SK-N-SH (cell line): ENCODE results near the gene LRRC27. TPM values are rescaled to one million over a fixed set of nuclear protein-coding genes. Genes with fewer than 3 reads are reported as not detected.

ENCODE experiments used
- CTCF ChIA-PET: fragments of 300-600, 350-600 bp; formaldehyde crosslinking; extraction: SDS; loops from one replicate; lab custom pipeline; 2021; lab: Yijun Ruan, JAX
- POLR2A ChIA-PET: fragments of 350-600 bp; sonication (Branson Sonifier 250); formaldehyde crosslinking; extraction: SDS; loops from one replicate; lab custom pipeline; 2020; ENCODE audit warnings: antibody characterized with exemption, inconsistent platforms; lab: Yijun Ruan, JAX
- DNase-seq: peaks from one replicate; pipeline ENCODE4 v3.0.0; 2012
- H2AFZ ChIP-seq: fragments of 200-600 bp; sonication (generic); 2 replicates; pipeline ENCODE4 v1.8.1; 2016; ENCODE audit warnings: antibody characterized with exemption, mild to moderate bottlenecking, low read depth
- H3F3A ChIP-seq: fragments of 200-600 bp; sonication (generic); replicated peaks from 2 replicates; pipeline ENCODE3; 2016; ENCODE audit warnings: antibody characterized with exemption, mild to moderate bottlenecking; ENCODE audit not compliant: insufficient read depth
- H3K27ac ChIP-seq, 2 experiments: fragments of 200-500 bp in 1 of 2; fragments of 200-600 bp in 1 of 2; sonication (Bioruptor generic) in 1 of 2; sonication (generic), shearing (Covaris generic) in 1 of 2; 2 replicates each; pipeline versions ENCODE4 v1.5.1 to v1.6.1; 2014 to 2016; ENCODE audit warnings: low read depth in 2 of 2, inconsistent platforms in 1 of 2, low read length in 1 of 2, mild to moderate bottlenecking in 1 of 2, mixed read lengths in 1 of 2
- H3K27me3 ChIP-seq: fragments of 200-600 bp; sonication (generic), shearing (Covaris generic); 2 replicates; pipeline ENCODE4 v1.6.1; 2016; ENCODE audit warnings: mixed run types; ENCODE audit not compliant: insufficient read depth
- H3K36me3 ChIP-seq, 2 experiments: fragments of 200-500 bp in 1 of 2; fragments of 200-600 bp in 1 of 2; sonication (Bioruptor generic) in 1 of 2; sonication (generic) in 1 of 2; replicated peaks in 1 of 2; 2 replicates each; pipeline versions ENCODE3 to v1.5.1; 2014 to 2016; ENCODE audit warnings: low read length in 1 of 2, mild to moderate bottlenecking in 1 of 2; ENCODE audit not compliant: insufficient read depth in 2 of 2, control insufficient read depth in 1 of 2
- H3K4me1 ChIP-seq, 2 experiments: fragments of 200-500 bp in 1 of 2; fragments of 200-600 bp in 1 of 2; sonication (Bioruptor generic) in 1 of 2; sonication (generic), shearing (Covaris generic) in 1 of 2; 2 replicates each; pipeline versions ENCODE4 v1.5.1 to v1.6.1; 2014 to 2016; ENCODE audit warnings: low read depth in 1 of 2, low read length in 1 of 2, mixed run types in 1 of 2; ENCODE audit not compliant: insufficient read depth in 2 of 2, control insufficient read depth in 1 of 2
- H3K4me2 ChIP-seq: fragments of 200-600 bp; sonication (generic), shearing (Covaris generic); 2 replicates; pipeline ENCODE4 v1.6.1; 2017; ENCODE audit warnings: mixed run types
- H3K4me3 ChIP-seq, 2 experiments: fragments of 200-500 bp in 1 of 2; fragments of 200-600 bp in 1 of 2; sonication (Bioruptor generic) in 1 of 2; sonication (generic), shearing (Covaris generic) in 1 of 2; 2 replicates each; pipeline versions ENCODE4 v1.5.1 to v1.8.1; 2014 to 2016; ENCODE audit warnings: low read depth in 2 of 2, inconsistent platforms in 1 of 2, low read length in 1 of 2, mild to moderate bottlenecking in 1 of 2, mixed read lengths in 1 of 2, moderate library complexity in 1 of 2
- H3K79me2 ChIP-seq: fragments of 200-600 bp; sonication (generic); 2 replicates; pipeline ENCODE4 v1.8.1; 2017; ENCODE audit warnings: mild to moderate bottlenecking; ENCODE audit not compliant: insufficient read depth
- H3K9ac ChIP-seq: fragments of 200-600 bp; sonication (generic); 2 replicates; pipeline ENCODE4 v1.6.1; 2017; ENCODE audit warnings: mixed run types
- H3K9me2 ChIP-seq: fragments of 200-600 bp; sonication (generic); 2 replicates; pipeline ENCODE4 v1.6.1; 2017; ENCODE audit warnings: mixed run types
- H3K9me3 ChIP-seq: fragments of 200-600 bp; sonication (generic); 2 replicates; pipeline ENCODE4 v1.6.1; 2017; ENCODE audit warnings: mixed run types, mild to moderate bottlenecking, moderate library complexity
- H4K20me1 ChIP-seq: fragments of 200-600 bp; sonication (generic); 2 replicates; pipeline ENCODE4 v1.6.1; 2017; ENCODE audit warnings: mild to moderate bottlenecking, mixed run types; ENCODE audit not compliant: insufficient read depth
- CHD2 ChIP-seq: fragments of 150-350 bp; IDR thresholded peaks from 2 replicates; pipeline ENCODE4 v1.6.1; 2018; ENCODE audit warnings: low read length; ENCODE audit not compliant: partially characterized antibody
- EP300 ChIP-seq, 2 experiments: IDR thresholded peaks; 2 replicates each; pipeline versions ENCODE4 v1.4.0 to v1.6.1; 2012; ENCODE audit warnings: borderline replicate concordance in 1 of 2, low read depth in 1 of 2, low read length in 1 of 2
- EZH2phosphoT487 ChIP-seq: fragments of 200-600 bp; sonication (generic); IDR thresholded peaks from 2 replicates; pipeline ENCODE4 v1.6.1; 2017; ENCODE audit warnings: low read depth, mixed run types, mild to moderate bottlenecking, antibody characterized with exemption, moderate library complexity, borderline replicate concordance
- JUND ChIP-seq: IDR thresholded peaks from 2 replicates; pipeline ENCODE4 v1.4.0; 2012
- MAX ChIP-seq: IDR thresholded peaks from 2 replicates; pipeline ENCODE4 v1.4.0; 2012; ENCODE audit warnings: low read depth
- MXI1 ChIP-seq: IDR thresholded peaks from 2 replicates; pipeline ENCODE4 v1.6.1; 2012; ENCODE audit warnings: mild to moderate bottlenecking, low read depth, low read length, improper control_type of control experiment
- NFIC ChIP-seq: IDR thresholded peaks from 2 replicates; pipeline ENCODE4 v1.4.0; 2012; ENCODE audit warnings: borderline replicate concordance
- RCOR1 ChIP-seq: fragments of 150-350 bp; IDR thresholded peaks from 2 replicates; pipeline ENCODE4 v1.6.1; 2017; ENCODE audit warnings: antibody characterized with exemption, low read length
- REST ChIP-seq: IDR thresholded peaks from 2 replicates; pipeline ENCODE4 v1.6.1; 2012; ENCODE audit warnings: mild to moderate bottlenecking, low read depth, low read length, moderate library complexity
- RFX5 ChIP-seq: IDR thresholded peaks from 2 replicates; pipeline ENCODE4 v1.6.1; 2012; ENCODE audit warnings: mild to moderate bottlenecking, improper control_type of control experiment, low read length
- SIN3A ChIP-seq: IDR thresholded peaks from 2 replicates; pipeline ENCODE4 v1.6.1; 2012; ENCODE audit warnings: low read depth, mild to moderate bottlenecking, low read length, moderate library complexity, borderline replicate concordance
- SMC3 ChIP-seq: IDR thresholded peaks from 2 replicates; pipeline ENCODE4 v1.6.1; 2012; ENCODE audit warnings: low read depth, low read length, improper control_type of control experiment
- TAF1 ChIP-seq: IDR thresholded peaks from 2 replicates; pipeline ENCODE4 v1.6.1; 2012; ENCODE audit warnings: low read depth, mild to moderate bottlenecking, low read length, moderate library complexity, borderline replicate concordance
- TCF12 ChIP-seq: IDR thresholded peaks from 2 replicates; pipeline ENCODE4 v1.4.0; 2012
- USF2 ChIP-seq: fragments of 150-350 bp; IDR thresholded peaks from 2 replicates; pipeline ENCODE4 v1.6.1; 2017; ENCODE audit warnings: antibody characterized with exemption, low read length, low read depth, borderline replicate concordance
- YY1 ChIP-seq: IDR thresholded peaks from 2 replicates; pipeline ENCODE4 v1.4.0; 2012; ENCODE audit warnings: low read depth, mild to moderate bottlenecking
- WGBS: methylation state at CpG from one replicate; pipeline ENCODE4 v1.1.6; 2017; ENCODE audit warnings: low lambda C conversion rate; 5-methylcytosine and 5-hydroxymethylcytosine counted together
- polyA plus RNA-seq, 3 experiments: library from polyadenylated mRNA; depleted of rRNA; stranded (reverse); fragments of >200 nt; gene quantifications; 2 replicates each; pipeline ENCODE4 v1.2.3, GENCODE V29; 2012

Gene LRRC27
- polyA plus RNA-seq, 1 of the 3 experiments (the other 2 are of a cell fraction): 10.0 TPM

GRCh38 chr10:132407243-132407746 is 75.3 kb downstream of the LRRC27 start:
- DNase-seq: peak; percentile 53
- Histone ChIP-seq H3K79me2 (no peaks in the 10 kb centered on the region), H3K9me3 (no peaks in the 10 kb centered on the region), H3K4me1 (peaks cover 0 to 21% of the 10 kb centered on the region in 2 experiments; a peak in 1 of 4 replicates), H3K9me2 (no peaks in the 10 kb centered on the region), H3F3A (no peaks in the 10 kb centered on the region), H3K27me3 (no peaks in the 10 kb centered on the region), H3K9ac (no peak overlapping the region), H3K27ac (peak overlapping the region in 1 of 2 experiments; percentile 40; a peak in 1 of 4 replicates), H4K20me1 (no peaks in the 10 kb centered on the region), H3K4me2 (no peak overlapping the region), H3K4me3 (no peak overlapping the region), H2AFZ (no peak overlapping the region), H3K36me3 (peaks cover 0 to 13% of the 10 kb centered on the region in 2 experiments)
- TF ChIP-seq SMC3 (no peak), USF2 (no peak), EZH2phosphoT487 (no peak), JUND (no peak), CHD2 (no peak), NFIC (no peak), TAF1 (no peak), TCF12 (no peak), RCOR1 (no peak), MAX (no peak), RFX5 (no peak), REST (no peak), MXI1 (no peak), SIN3A (no peak), EP300 (IDR thresholded peaks at IDR 0.05; ENCODE audit: borderline replicate concordance in 1 of 2, low read depth in 1 of 2, low read length in 1 of 2) (no peak), YY1 (no peak)
- CTCF ChIA-PET: no interaction called here
- POLR2A ChIA-PET: no interaction called here
- 86% methylated on average over 7 of the region's 12 CpGs for WGBS
